Breast epithelium (tissue), 3 donors: ENCODE measurements around the gene CXorf58.
A peak's percentile ranks its signal among the peaks of the same experiment; 100 is the strongest.

ENCODE experiments used
- POLR2A ChIP-seq: fragments of 450-650 bp; IDR thresholded peaks from one replicate; pipeline ENCODE4 v1.6.1; 2016; ENCODE audit warnings: antibody characterized with exemption, mild to moderate bottlenecking, moderate library complexity
- POLR2AphosphoS5 ChIP-seq, 3 donors: sonication (generic); formaldehyde crosslinking; IDR thresholded peaks; one replicate each; pipeline ENCODE4 v1.6.1; 2017; ENCODE audit warnings: antibody characterized with exemption in 3 of 3
- TF ChIP-seq, protein P1 (sequence below), 3 donors: fragments of 450-650 bp; IDR thresholded peaks; one replicate each; pipeline ENCODE4 v1.5.1; 2016 to 2017; ENCODE audit warnings: antibody characterized with exemption in 3 of 3, mild to moderate bottlenecking in 3 of 3, moderate library complexity in 3 of 3

DNA sequence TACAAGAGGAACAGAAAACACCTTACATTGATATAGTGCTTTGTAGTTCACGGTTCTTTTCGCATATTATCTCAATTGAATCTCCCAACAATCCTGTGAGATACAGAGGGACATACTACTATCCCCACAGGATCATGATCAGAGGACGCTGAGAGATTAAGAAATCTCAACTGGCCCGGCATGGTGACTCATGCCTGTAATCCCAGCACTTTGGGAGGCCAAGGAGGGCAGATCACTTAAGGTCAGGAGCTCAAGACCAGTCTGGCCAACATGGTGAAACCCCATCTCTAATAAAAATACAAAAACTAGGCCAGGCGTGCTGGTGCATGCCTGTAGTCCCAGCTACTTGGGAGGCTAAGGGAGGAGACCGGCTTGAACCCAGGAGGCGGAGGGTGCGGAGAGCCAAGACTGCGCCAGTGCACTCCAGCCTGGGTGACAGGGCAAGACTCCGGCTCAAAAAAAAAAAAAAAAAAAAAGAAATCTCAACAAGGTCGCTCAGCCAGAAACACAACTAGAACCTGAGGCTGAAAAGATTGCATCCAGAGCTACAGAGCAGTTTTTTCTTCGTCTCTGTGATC is 7.5 kb upstream of the CXorf58 start:
- TF ChIP-seq, protein P1, sequence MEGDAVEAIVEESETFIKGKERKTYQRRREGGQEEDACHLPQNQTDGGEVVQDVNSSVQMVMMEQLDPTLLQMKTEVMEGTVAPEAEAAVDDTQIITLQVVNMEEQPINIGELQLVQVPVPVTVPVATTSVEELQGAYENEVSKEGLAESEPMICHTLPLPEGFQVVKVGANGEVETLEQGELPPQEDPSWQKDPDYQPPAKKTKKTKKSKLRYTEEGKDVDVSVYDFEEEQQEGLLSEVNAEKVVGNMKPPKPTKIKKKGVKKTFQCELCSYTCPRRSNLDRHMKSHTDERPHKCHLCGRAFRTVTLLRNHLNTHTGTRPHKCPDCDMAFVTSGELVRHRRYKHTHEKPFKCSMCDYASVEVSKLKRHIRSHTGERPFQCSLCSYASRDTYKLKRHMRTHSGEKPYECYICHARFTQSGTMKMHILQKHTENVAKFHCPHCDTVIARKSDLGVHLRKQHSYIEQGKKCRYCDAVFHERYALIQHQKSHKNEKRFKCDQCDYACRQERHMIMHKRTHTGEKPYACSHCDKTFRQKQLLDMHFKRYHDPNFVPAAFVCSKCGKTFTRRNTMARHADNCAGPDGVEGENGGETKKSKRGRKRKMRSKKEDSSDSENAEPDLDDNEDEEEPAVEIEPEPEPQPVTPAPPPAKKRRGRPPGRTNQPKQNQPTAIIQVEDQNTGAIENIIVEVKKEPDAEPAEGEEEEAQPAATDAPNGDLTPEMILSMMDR (IDR thresholded peaks at IDR 0.05), result no peak
- peak in 1 of 3 donors; percentile 31 for TF ChIP-seq POLR2AphosphoS5 (IDR thresholded peaks at IDR 0.05)
- TF ChIP-seq POLR2A, result no peak
